GM12872 (cell line): ENCODE data around the gene NKAIN1.

Source experiments
- CTCF ChIP-seq: IDR thresholded peaks from 3 replicates; pipeline ENCODE4 v1.5.1; 2011; ENCODE audit warnings: low read depth, mild to moderate bottlenecking, low read length, moderate library complexity; ENCODE audit not compliant: insufficient read depth

NKAIN1 gene

DNA sequence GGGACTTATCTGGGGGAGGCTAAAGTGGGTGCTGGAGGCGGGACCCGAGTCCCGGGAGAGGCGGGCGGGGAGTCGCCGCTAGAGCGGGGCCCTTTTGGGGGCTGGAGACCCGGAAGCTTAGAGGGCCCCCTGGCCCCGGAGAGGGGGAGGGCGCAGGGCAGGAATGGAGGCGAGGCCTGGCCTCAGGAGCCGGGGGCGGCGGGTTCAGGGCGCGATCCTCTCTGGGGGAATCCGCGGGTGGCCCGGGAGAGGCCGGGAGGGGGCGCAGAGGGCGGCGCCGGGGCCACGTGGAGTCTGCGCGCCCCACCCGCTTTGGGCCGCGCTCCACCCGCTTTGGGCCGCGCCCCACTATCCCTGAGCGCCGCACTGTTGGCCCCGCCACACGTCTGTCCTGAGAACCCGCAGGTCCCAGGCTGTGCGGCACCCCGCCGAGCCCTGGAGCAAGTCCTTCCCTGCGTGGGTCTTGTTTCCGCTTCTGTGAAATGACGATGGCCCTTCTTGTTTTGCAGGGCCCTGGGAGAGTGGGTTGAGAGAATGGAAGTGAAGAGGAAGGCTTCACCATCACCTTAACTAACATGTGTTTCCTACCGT, 84.4 kb downstream of the NKAIN1 start:
- TF ChIP-seq CTCF: peak; percentile 29; the same call in 1 of the 3 replicates

DNA sequence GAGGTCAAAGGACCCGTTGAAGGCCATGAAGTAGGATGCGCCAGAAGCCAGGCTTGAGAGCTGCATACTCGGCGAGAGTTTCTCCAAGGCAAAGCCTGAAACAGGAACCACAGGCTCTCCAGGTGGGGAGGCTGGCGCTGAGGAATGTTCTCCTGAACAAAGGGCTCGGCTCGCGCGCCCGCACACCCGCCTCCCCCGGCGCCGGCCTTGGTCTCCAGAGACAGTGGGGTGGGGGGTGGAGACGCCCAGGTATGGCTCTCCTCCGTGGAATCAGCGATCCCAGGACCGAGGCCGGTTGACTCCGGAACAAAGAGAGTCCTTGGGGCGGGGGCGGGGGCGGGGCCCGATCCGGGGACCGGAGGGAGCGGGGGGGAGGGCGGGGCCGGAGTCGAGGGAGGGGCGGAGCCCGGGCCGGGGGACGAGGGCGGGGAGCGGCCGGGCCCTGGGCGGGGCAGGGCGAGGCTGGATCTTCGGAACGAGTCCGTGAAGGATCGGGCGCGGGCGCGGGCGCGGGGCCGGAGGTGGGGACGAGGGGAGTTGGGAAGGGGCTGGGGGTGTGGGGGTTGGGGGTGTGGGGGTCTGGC, 85.0 kb downstream of the NKAIN1 start:
- no peak for TF ChIP-seq CTCF

DNA sequence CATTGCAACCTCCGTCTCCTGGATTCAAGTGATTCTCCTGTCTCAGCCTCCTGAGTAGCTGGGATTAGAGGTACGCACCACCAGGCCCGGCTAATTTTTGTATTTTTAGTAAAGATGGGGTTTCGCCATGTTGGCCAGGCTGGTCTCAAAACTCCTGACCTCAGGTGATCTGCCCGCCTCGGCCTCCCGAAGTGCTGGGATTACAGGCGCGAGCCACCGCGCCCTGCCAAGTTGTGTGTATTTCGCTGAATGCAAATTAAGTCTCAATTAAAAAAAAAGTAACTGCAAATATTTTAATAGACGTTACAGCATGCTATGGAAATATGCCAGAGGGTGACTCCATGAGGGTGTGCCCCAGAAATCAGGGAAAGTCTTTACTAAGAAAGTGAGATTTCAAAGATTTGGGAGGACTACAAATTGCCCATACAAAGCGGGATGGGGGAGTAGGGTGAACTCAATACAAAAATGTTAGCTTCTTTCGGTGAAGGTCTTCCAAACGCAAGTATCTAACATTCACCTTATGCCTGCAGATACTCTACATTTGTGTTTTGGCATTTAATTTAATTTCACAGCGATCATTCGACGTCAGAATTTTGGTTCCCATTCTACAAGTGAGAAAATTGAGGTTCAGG, 85.6 kb downstream of the NKAIN1 start:
- no peak for TF ChIP-seq CTCF

- no peak for TF ChIP-seq CTCF
These were observed 86.3 kb downstream of the NKAIN1 start for GRCh38 chr1:31153423-31153822.

GRCh38 chr1:31152181-31152795, 87.4 kb downstream of the NKAIN1 start:
- TF ChIP-seq CTCF: no peak

DNA sequence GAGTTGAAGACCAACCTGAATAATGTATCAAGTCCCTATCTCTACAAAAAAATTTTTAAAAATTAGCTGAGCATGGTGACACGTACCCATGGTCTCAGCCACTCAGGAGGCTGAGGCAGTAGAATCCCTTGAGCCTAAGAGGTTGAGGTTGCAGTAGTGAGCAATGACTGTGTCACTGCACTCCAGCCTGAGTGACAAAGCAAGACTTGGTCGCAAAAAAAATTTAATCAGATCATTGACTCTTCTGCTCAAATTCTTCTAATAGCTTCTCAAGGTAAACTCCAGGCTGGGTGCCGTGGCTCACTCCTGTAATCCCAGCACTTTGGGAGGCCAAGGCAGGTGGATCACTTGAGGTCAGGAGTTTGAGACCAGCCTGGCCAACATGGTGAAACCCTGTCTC, 88.3 kb downstream of the NKAIN1 start:
- TF ChIP-seq CTCF: no peak

DNA sequence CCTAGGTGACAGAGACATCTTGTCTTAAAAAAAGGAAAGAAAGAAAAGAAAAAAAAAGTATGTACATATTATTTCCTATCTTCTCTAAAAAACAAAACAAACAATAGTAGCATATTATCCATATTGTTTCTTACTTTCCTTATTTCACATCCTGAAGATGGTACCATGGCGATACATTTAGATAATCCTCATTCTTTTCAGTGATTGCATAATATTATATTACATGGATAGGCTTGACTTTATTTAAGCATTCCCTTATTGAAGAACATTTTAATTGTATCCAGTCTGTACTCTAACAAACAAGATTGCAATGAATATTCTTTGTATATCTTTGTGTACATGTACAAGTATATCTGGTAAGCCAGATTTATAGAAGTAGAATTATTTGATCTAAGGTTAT, 91.3 kb downstream of the NKAIN1 start:
- TF ChIP-seq CTCF: no peak
